PC-9 (cell line): Measurements from ENCODE around the gene BRPF1.

ENCODE experiments used
- CTCF ChIP-seq: fragments of 200-600 bp; sonication (generic); conservative IDR thresholded peaks from 2 replicates; pipeline ENCODE4 v1.6.1; 2017; ENCODE audit warnings: mixed run types, antibody characterized with exemption, mild to moderate bottlenecking, moderate library complexity
- EZH2 ChIP-seq: fragments of 200-600 bp; sonication (generic); IDR thresholded peaks from 2 replicates; pipeline ENCODE4 v1.8.0; 2017; ENCODE audit warnings: antibody characterized with exemption, low read depth

DNA sequence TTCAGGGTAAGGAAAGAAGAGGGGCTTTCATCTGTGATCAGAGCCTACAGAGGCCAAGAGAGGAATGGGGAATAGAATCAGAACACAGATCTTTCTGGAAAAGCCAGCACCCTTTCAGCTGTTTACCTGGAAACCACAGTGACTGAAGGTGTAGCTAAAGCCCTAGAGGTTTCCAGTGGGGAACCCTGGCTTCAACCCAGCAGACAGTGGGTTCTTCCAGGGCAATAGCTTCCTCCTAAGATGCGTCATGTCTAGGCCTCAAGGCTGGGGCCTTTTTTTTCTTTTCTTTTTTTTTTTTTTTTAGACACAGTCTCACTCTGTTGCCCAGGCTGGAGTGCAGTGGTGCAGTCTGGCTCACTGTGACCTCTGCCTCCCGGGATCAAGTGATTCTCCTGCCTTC is 31.0 kb upstream of the BRPF1 start:
- TF ChIP-seq CTCF, result no peak
- TF ChIP-seq EZH2, result no peak
